Kidney (tissue), 14 donors: ENCODE measurements around the gene CASQ2. TPM values are rescaled to one million over a fixed set of nuclear protein-coding genes. Genes with fewer than 3 reads are reported as not detected.

Source experiments
- DNase-seq, 5 donors: peaks; one replicate each; pipeline ENCODE4 v3.0.0-alpha.2; 2013 to 2020
- FAIRE-seq: peaks from 2 replicates; lab custom pipeline; 2012; peaks lifted over from hg19 to GRCh38; lab: Jason Lieb, UNC
- H3K27ac ChIP-seq, 2 donors: one replicate each; pipeline ENCODE4 v1.7.0; 2013; ENCODE audit warnings: low read depth in 2 of 2, low read length in 2 of 2, inconsistent platforms in 1 of 2
- H3K27me3 ChIP-seq: one replicate; pipeline ENCODE4 v1.7.1; 2013; ENCODE audit warnings: low read length, inconsistent platforms; ENCODE audit not compliant: control insufficient read depth, insufficient read depth
- H3K36me3 ChIP-seq, 3 donors: one replicate each; pipeline versions ENCODE4 v1.7.0 to v1.7.1; 2013; ENCODE audit warnings: low read length in 3 of 3, control low read depth in 1 of 3, inconsistent platforms in 1 of 3; ENCODE audit not compliant: insufficient read depth in 3 of 3, control insufficient read depth in 2 of 3
- H3K4me1 ChIP-seq, 3 donors: one replicate each; pipeline versions ENCODE4 v1.7.0 to v1.7.1; 2013; ENCODE audit warnings: low read length in 3 of 3, inconsistent platforms in 1 of 3, low read depth in 1 of 3; ENCODE audit not compliant: control insufficient read depth in 2 of 3, insufficient read depth in 2 of 3
- H3K4me3 ChIP-seq, 3 donors: one replicate each; pipeline versions ENCODE4 v1.7.0 to v1.8.1; 2013; ENCODE audit warnings: low read length in 3 of 3, control low read depth in 1 of 3, inconsistent platforms in 1 of 3
- H3K9ac ChIP-seq, 3 donors: one replicate each; pipeline versions ENCODE4 v1.7.0 to v1.7.1; 2013; ENCODE audit warnings: low read length in 3 of 3, control low read depth in 1 of 3, inconsistent platforms in 1 of 3
- H3K9me3 ChIP-seq, 3 donors: one replicate each; pipeline versions ENCODE4 v1.7.0 to v1.7.1; 2013; ENCODE audit warnings: low read length in 3 of 3, control low read depth in 1 of 3, inconsistent platforms in 1 of 3; ENCODE audit not compliant: control insufficient read depth in 2 of 3, insufficient read depth in 1 of 3
- intact Hi-C: fragments of 100-400 bp; cut with DNase I; formaldehyde crosslinking; loops from one replicate; pipeline ENCODE4 v1.11.1; 2022
- polyA plus RNA-seq: library from polyadenylated mRNA; stranded (reverse); fragments of 350-450 nt; fragmentation: Illumina TruSeq; extraction: RNeasy Lipid Tissue Mini Kit (QIAGEN cat#74804); gene quantifications from one replicate; pipeline ENCODE4 v1.2.3, GENCODE V29; 2014; ENCODE audit warnings: low read depth, low replicate concordance; ENCODE audit not compliant: insufficient read depth
- total RNA-seq: library from RNA; stranded (reverse); fragmentation: NEBNext Ultra II Directional; extraction: Animal tissue kit (Norgen Biotek cat#: 25700); gene quantifications from one replicate; pipeline ENCODE4 v1.2.1, GENCODE V29; 2021
- TF ChIP-seq, protein P1 (sequence below): IDR thresholded peaks from 3 replicates; pipeline ENCODE4 v1.5.1; 2012; ENCODE audit warnings: mild to moderate bottlenecking, moderate library complexity, borderline replicate concordance; ENCODE audit not compliant: insufficient read depth; ENCODE audit errors: extremely low read depth
- donor health status: control.
- donor health status: control.
- donor health status: control.
- donor health status: control.
- donor health status: control.
- donor health status: DM: yes; HTN: yes; CAD: no.
- donor health status: Normal renal cell carcinoma (clear cell type).

The CASQ2 gene
- total and polyA plus RNA-seq, 2 donors from 2014 or later: 2.3 to 2.6 TPM

DNA sequence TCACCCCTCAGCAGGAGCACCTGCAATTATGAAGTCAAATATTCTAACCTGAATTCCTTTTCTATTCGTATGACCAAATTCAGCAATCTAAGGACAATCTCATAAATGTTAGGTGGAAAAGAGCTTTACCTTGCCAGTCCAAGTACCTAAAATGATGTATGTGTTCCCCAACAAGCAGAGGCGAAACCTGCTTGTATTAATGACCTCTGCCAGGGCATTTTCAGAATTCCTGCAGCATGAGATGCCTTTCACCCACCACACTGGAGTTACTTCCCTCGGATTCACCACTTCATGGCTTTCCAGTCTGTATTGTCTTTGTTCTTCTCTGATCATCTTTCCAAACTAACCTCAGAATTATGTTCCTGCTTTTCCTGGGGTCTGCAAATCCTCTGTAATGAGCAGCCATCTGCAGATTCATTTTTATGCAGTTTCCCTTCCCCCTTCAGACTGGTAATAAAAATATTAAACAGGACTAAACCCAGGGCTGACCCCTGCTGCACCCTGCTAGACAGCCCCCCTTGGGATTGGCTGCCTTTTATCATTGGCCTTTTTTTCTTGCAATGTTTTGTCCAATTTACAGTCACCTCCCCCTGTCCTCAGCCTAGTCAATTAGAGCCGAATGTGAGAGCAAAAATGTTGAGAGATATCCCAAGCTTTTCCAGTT is 26.6 kb upstream of the CASQ2 start:
- FAIRE-seq: no peak
- Histone ChIP-seq H3K4me3 (no peak overlapping the region), H3K9ac (no peak overlapping the region), H3K27ac (no peak overlapping the region), H3K27me3 (no peaks in the 10 kb centered on the region), H3K4me1 (no peaks in the 10 kb centered on the region), H3K9me3 (no peaks in the 10 kb centered on the region), H3K36me3 (no peaks in the 10 kb centered on the region)
- intact Hi-C loops: no loop called here
- DNase-seq: peak in 1 of 5 donors; percentile 2
- TF ChIP-seq, protein P1, sequence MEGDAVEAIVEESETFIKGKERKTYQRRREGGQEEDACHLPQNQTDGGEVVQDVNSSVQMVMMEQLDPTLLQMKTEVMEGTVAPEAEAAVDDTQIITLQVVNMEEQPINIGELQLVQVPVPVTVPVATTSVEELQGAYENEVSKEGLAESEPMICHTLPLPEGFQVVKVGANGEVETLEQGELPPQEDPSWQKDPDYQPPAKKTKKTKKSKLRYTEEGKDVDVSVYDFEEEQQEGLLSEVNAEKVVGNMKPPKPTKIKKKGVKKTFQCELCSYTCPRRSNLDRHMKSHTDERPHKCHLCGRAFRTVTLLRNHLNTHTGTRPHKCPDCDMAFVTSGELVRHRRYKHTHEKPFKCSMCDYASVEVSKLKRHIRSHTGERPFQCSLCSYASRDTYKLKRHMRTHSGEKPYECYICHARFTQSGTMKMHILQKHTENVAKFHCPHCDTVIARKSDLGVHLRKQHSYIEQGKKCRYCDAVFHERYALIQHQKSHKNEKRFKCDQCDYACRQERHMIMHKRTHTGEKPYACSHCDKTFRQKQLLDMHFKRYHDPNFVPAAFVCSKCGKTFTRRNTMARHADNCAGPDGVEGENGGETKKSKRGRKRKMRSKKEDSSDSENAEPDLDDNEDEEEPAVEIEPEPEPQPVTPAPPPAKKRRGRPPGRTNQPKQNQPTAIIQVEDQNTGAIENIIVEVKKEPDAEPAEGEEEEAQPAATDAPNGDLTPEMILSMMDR: no peak

DNA sequence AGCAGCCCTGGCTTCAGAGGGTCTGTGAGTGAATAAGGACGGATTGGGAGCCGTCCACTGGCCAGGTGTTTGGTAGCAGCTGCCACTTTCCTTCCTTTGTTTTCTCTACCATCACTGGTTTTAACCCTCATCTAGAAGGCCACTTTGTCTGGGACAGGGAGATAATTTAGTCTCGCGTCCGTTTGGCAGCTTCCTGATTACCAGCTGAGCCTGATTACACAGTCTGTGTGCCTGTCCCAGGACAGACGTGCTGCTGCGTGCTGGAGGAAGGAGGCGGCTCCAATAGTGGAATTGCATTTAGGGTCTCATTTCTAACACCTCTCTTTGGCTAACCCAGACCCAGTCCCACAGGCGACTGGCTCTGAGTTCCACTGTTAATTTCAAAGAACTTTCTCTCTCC is 24.6 kb upstream of the CASQ2 start:
- Histone ChIP-seq H3K27me3 (no peaks in the 10 kb centered on the region), H3K27ac (no peak overlapping the region), H3K4me3 (no peak overlapping the region), H3K4me1 (no peaks in the 10 kb centered on the region), H3K36me3 (no peaks in the 10 kb centered on the region), H3K9me3 (no peaks in the 10 kb centered on the region), H3K9ac (no peak overlapping the region)
- FAIRE-seq (no peak), DNase-seq (no peak)
- intact Hi-C loops: no loop called here
- TF ChIP-seq, protein P1: no peak

DNA sequence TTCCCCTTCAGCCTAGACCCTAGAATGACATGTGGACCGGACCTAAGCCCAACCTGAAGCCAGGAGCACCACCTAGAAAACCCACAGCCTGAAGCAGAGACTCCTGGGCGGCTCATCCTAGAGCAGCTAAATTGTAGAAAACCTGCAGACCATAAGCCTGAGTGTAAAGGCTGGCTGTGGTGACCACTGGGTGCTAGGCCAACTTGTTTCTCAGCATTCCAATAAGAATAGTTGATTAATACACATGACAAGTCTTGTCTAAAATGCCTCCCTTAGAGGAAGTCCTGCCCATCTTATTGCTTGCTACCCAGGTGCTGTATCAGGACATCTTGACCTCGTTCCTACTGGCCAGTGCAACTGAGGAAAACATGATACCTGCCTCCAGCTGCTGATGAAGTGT is 23.3 kb upstream of the CASQ2 start:
- intact Hi-C loops: no loop called here
- Histone ChIP-seq H3K4me1 (no peaks in the 10 kb centered on the region), H3K27ac (no peak overlapping the region), H3K9me3 (no peaks in the 10 kb centered on the region), H3K4me3 (no peak overlapping the region), H3K9ac (no peak overlapping the region), H3K27me3 (no peaks in the 10 kb centered on the region), H3K36me3 (no peaks in the 10 kb centered on the region)
- no peak for FAIRE-seq
- TF ChIP-seq, protein P1: no peak
- DNase-seq: no peak

DNA sequence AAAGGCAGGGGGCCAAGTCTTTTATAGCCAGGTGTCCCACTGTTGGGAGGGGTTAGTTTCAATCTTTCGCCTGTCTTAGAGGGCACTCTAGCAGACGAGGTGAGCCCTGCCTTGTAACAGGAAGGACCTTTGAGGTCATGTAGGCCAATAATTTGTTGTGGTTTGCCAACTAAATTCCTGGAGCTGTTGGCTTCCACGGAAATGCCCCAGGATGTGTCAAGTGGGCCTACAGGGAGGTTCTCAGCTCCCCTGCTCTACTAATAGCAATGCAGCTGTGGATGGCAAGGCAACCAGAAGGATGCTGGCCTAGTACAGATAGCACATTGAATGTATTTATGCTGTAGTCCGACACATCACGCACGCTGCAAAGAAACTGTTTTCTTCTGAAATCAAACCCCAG is 22.3 kb upstream of the CASQ2 start:
- no peaks in the 10 kb centered on the region for H3K9me3 ChIP-seq
- intact Hi-C loops: no loop called here
- H3K36me3 ChIP-seq: no peaks in the 10 kb centered on the region
- no peak overlapping the region for H3K9ac ChIP-seq
- H3K4me1 ChIP-seq: no peaks in the 10 kb centered on the region
- H3K4me3 ChIP-seq: no peak overlapping the region
- TF ChIP-seq, protein P1: no peak
- FAIRE-seq: no peak
- H3K27ac ChIP-seq: no peak overlapping the region
- DNase-seq: no peak
- H3K27me3 ChIP-seq: no peaks in the 10 kb centered on the region
